HG03457 (cell line): ENCODE results near the gene PRODH2.
"Not testable (repeated sequence)": the region's sequence is repeated elsewhere in the genome, so short reads cannot be mapped to it uniquely, and the experiment has no call there.

Experiments used
- ATAC-seq: cut with Tn5 transposase; IDR thresholded peaks from one replicate; pipeline ENCODE4 v1.9.1; 2021; ENCODE audit warnings: moderate number of reproducible peaks; ENCODE audit not compliant: unreplicated experiment

Gene PRODH2

DNA sequence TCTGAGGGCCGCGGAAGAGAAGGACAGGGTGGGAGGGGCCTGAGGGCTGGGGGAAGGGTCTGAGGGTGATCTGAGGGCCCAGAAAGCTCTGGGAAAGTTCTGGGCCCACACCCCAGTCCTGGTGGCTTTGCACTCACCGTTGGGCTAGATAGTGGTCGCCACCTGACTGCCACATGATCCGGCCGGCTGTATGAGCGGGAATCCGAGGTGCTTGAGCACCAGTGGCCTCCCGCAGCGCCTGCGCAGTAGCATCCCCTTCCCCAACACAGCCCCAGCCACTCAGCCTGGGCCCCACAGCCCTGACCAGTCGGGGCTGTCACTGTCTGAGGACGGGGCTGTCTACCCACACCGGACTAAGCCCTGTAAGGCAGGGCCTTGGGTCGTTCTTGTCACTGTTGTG, 15.0 kb downstream of the PRODH2 start:
- ATAC-seq, result no peak

GRCh38 chr19:35796645-35797542, 15.8 kb downstream of the PRODH2 start:
- ATAC-seq, result no peak

DNA sequence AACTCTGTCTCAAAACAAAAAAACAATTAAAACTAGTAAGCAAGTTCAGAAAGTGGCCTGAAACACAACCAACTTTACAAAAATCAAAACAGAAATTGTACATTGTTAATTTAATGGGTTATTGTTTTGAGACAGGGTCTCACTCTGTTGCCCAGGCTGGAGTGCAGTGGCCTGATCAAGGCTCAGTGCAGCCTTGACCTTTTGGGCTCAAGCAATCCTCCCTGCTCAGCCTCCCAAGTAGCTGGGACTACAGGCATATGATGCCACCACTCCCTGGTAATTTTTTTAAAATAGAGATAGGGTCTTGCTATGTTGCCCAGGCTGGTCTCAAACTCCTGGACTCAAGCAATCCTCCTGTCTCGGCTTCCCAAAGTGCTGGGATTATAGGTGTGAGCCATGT, 17.1 kb downstream of the PRODH2 start:
- not testable (repeated sequence) for ATAC-seq

DNA sequence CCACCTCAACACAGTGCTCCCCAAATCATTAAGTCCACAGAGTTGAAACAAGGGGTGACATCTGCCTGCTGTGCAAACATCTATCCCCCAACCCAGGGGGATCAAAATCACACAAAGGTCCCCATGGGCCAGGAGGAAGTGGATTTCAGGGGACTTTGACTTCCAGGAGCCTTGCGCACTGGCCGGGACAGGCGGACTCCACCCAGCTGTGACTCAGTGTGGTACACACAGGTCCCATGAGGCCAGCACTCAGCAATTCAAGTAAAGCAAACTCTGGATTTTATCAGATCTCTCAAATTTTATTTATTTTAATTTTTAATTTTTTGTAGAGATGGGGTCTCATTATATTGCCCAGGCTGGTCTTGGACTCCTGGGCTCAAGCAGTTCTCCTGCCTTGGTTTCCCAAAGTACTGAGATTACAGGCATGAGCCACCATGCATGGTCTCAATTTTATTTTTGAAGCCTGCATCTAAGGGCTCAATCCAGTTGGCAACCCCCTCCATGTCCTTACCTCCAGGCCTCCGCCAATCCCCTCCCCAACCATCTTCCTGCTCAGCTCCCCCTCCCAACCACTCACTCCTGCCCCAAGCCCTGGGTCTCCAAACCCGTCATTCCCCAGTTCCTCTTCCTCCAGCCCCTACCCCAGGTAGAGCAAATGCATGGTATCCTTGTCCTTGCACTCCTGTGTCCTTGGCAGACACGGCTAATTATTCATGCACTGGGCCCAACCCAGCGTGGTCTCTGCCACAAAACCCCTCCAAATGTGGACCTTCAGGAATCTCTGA, 19.1 kb downstream of the PRODH2 start:
- no peak for ATAC-seq

DNA sequence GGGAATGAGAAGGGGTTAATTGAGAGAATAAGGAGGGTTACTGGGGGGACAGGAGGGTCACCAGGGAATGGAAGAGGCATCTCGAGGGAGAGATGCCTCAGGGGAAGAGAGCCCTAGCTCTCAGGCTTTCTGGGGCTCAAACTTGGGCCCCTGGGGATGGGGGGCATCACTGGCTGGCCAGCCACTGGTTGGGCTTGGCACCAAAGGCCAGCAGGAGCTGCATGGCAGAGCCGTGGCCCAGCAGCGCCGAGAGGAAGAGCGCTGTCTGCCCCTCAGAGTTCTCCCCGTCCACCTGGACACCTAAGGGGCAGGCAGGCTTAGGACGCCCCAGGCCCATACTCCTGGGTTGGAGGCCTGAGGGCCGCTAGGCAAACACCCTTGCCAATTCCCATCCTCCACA, 19.8 kb downstream of the PRODH2 start:
- no peak for ATAC-seq

DNA sequence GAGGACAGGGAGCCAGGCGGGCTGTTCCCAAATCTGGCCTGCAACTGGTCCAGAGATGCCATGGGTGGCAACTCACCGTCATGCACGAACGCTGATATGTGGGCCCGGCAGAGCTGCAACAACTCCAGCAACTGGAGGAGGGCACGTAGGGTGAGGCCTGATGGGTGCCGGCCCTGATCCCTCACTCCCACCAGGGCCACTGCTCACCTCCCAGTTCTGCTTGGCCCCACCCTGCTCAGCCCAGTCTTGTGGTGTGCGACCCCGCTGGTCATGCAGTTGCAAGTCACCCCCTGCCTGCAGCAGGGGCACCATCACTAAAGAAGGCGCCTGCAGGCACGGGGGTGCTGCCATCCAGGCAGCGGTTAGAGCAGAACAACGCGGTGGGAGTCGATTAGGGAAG, 20.3 kb downstream of the PRODH2 start:
- ATAC-seq, result no peak

- ATAC-seq, result no peak
Measured at GRCh38 chr19:35791814-35792279, 20.8 kb downstream of the PRODH2 start.

DNA sequence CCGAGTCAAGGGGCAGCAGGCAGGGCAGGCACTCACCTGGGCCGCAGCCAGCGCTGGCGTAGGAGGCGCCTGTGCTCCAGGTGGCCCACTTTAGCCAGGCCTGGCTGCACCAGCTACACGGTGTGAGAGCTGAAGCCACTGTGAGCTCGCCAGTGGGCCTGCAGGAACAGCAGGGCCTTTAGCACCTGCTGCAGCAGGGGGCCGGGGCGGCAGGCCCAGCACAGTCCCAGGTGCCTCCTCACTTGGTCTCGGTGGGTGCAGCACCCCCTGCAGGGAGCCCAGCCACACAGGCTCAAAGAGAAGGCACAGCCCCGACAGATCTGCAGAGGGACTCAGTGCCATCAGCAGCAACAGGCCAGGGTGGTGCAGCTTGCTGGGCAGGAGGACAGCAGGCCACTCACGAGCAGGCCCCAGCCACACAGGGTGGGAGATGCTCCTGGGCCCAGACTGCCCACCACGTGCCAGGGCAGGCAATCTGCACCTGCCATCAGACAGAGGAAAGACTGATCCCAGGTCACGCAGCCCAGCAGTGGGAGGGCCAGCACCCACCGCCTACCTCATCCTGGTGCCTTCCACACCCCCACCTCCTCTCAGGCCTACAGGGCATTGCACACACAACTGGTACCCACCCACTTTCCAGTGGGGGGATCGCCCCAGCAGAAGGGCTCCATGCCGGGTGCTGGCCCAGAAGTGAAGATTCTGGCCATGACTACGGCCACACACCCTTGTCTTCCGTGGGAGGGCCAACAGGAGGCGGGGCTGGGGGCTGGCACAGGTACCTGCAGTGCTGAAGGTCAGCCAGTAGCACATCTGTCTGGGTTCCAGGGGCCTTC, 21.4 kb downstream of the PRODH2 start:
- ATAC-seq, result no peak

DNA sequence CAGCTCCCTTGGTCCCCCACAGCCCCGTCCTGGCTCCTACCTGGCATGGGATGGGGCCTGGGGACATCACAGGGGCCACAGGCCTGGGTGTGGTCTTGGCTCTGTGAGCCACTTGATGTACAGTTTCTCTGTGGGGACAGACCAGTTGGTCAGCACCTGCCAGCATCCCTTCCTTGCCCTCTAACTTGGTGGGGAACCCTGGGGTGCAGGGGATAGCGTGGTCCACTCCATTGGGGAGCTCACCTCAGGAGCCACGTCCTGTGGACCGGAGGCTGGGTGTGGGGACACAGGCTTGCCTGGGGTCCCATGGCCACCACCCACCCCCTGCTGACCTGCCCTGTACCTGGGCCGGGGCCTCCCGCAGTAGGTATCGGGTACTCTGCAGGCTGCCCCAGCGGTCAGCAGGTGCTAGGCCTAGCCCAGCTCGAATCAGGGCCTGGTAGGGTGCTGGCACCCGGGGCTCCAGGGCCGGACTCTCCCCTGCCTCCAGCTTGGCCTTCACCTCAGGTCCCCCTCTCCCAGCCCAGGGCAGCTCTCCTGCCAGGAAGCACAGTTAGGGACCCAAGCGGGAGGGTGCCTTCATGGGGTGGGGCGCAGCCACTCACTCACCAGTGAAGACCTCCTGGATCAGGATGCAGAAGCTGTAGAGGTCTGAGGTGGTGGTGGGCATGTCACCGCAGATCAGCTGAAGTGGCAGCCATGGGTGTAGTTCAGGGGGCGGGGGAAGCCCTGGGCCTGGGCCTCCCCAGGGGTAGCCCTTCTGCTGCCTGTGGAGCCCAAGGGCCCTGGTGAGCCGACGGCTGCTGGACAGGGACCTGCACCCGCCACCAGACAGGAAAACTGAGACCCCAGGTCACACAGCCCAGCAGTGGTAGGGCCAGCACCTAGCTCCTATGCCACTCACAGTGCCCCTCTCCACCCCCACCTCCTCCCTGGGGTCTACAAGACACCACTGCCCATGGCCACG, 22.4 kb downstream of the PRODH2 start:
- ATAC-seq, result no peak

GRCh38 chr19:35789195-35789977, 23.3 kb downstream of the PRODH2 start:
- no peak for ATAC-seq

DNA sequence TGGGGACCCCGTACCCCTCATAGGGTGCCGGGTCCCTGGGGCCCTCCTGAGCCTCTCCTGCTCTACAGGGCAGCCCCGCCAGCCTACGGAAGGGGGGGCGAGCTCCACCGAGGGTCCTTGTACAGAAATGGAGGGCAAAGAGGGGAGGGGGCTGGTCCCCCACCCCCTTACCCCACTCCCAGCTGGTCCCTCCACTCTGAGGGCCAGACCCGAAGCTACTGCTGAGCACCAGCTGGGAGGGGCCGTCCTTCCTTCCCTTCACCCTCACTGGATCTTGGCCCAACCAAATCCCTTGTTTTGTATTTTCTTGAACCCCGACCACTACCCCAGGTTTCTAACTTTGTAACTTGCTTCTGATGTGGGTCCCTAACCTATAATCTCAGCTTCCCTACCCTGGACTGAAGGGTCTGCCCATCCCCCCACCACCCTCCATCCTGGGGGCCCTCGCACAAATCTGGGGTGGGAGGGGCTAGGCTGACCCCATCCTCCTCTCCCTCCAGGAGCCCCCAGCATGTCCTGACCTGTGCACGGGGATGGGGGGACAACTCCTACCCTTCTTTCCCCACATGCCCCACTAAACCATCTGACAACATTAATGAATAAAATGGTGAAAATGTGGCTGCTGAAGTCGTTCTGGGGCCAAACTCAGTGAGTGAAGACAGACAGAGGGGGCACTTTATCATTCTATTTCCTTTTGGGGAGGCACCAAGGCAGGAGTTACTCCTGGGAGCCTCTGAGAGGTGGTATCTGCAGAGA, 24.3 kb downstream of the PRODH2 start:
- no peak for ATAC-seq

- ATAC-seq, result no peak
Measured at GRCh38 chr19:35787227-35787799, 25.3 kb downstream of the PRODH2 start.

DNA sequence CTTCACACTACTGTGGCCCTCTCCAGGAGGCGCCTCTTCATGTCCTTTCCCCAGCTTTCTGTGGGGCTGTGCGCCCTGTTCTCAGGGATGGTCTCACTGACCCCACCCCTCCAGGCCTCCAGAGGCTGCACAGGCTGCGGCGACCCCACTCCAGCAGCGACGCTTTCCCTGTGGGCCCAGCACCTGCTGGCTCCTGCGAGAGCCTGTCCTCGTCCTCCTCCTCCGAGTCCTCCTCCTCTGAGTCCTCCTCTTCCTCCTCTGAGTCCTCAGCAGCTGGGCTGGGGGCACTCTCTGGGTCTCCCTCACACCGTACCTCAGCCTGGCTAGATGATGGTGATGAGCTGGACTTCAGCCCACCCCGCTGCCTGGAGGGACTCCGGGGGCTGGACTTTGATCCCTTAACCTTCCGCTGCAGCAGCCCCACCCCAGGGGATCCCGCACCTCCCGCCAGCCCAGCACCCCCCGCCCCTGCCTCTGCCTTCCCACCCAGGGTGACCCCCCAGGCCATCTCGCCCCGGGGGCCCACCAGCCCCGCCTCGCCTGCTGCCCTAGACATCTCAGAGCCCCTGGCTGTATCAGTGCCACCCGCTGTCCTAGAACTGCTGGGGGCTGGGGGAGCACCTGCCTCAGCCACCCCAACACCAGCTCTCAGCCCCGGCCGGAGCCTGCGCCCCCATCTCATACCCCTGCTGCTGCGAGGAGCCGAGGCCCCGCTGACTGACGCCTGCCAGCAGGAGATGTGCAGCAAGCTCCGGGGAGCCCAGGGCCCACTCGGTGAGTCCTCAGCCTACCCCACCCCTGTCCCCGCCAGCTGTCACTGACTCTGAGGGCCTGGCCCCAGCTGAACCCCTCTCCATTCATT, 26.1 kb downstream of the PRODH2 start:
- ATAC-seq, result no peak

DNA sequence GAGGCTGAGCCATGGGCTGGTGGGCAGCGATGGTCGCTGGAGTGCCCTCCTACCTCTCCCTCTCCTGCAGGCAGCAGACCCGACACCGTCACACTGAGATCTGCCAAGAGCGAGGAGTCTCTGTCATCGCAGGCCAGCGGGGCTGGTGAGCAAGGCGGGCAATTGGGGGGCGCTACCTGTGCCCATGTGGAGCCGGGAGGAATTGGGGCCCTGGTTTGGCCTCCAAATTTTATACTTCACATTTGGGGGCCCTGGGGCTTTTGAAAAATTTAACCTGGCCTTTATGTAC, 27.4 kb downstream of the PRODH2 start:
- ATAC-seq, result no peak

- no peak for ATAC-seq
Measured at GRCh38 chr19:35784503-35785338, 27.9 kb downstream of the PRODH2 start.
